OCI-LY1 (cell line): Measurements from ENCODE around the gene ADSL.

Experiments
- H2AFZ ChIP-seq: fragments of 200-600 bp; sonication (generic), shearing (Covaris generic); 2 replicates; pipeline ENCODE4 v1.6.0; 2014; ENCODE audit warnings: antibody characterized with exemption, mild to moderate bottlenecking, low read length
- H3F3A ChIP-seq: fragments of 200-600 bp; sonication (generic), shearing (Covaris generic); 2 replicates; pipeline ENCODE4 v1.6.0; 2014; ENCODE audit warnings: mild to moderate bottlenecking, antibody characterized with exemption, low read length, moderate library complexity; ENCODE audit not compliant: insufficient read depth
- H3K27ac ChIP-seq: fragments of 200-600 bp; sonication (generic); 2 replicates; pipeline ENCODE4 v1.5.1; 2014; ENCODE audit warnings: low read length, mixed run types, mild to moderate bottlenecking, low read depth; ENCODE audit not compliant: poor library complexity, severe bottlenecking
- H3K27me3 ChIP-seq: fragments of 200-600 bp; sonication (generic); 2 replicates; pipeline ENCODE4 v1.6.0; 2014; ENCODE audit warnings: antibody characterized with exemption, mild to moderate bottlenecking, low read length, moderate library complexity; ENCODE audit not compliant: insufficient read depth
- H3K36me3 ChIP-seq: fragments of 200-600 bp; sonication (generic); 2 replicates; pipeline ENCODE4 v1.6.1; 2014; ENCODE audit warnings: mild to moderate bottlenecking, antibody characterized with exemption, low read length, moderate library complexity, mixed read lengths; ENCODE audit not compliant: insufficient read depth
- H3K4me1 ChIP-seq: fragments of 200-600 bp; sonication (generic); 2 replicates; pipeline ENCODE4 v1.5.1; 2014; ENCODE audit warnings: mild to moderate bottlenecking, low read length, moderate library complexity; ENCODE audit not compliant: insufficient read depth, severe bottlenecking
- H3K4me2 ChIP-seq: fragments of 200-600 bp; sonication (generic), shearing (Covaris generic); 2 replicates; pipeline ENCODE4 v1.6.1; 2014; ENCODE audit warnings: low read length
- H3K4me3 ChIP-seq: fragments of 200-600 bp; sonication (generic); 2 replicates; pipeline ENCODE4 v1.5.1; 2014; ENCODE audit warnings: low read length, low read depth, mild to moderate bottlenecking, mixed read lengths; ENCODE audit not compliant: poor library complexity, severe bottlenecking
- H3K79me2 ChIP-seq: fragments of 200-600 bp; shearing (Covaris generic); 2 replicates; pipeline ENCODE4 v1.6.1; 2016; ENCODE audit warnings: mixed run types, low read length, mixed read lengths; ENCODE audit not compliant: insufficient read depth
- H3K9ac ChIP-seq: fragments of 200-600 bp; sonication (generic), shearing (Covaris generic); 2 replicates; pipeline ENCODE4 v1.6.1; 2014; ENCODE audit warnings: mild to moderate bottlenecking, low read length, mixed read lengths
- H3K9me2 ChIP-seq: fragments of 200-600 bp; sonication (generic), shearing (Covaris generic); 2 replicates; pipeline ENCODE4 v1.6.1; 2014; ENCODE audit warnings: low read depth, mild to moderate bottlenecking, low read length, mixed read lengths
- H3K9me3 ChIP-seq: fragments of 200-600 bp; shearing (Covaris generic); 2 replicates; pipeline ENCODE4 v1.6.1; 2014; ENCODE audit warnings: low read length, mixed read lengths
- H4K20me1 ChIP-seq: fragments of 200-600 bp; sonication (generic), shearing (Covaris generic); 2 replicates; pipeline ENCODE4 v1.6.0; 2016; ENCODE audit warnings: mild to moderate bottlenecking, low read length; ENCODE audit not compliant: insufficient read depth
- CTCF ChIP-seq: fragments of 200-600 bp; sonication (generic), shearing (Covaris generic); IDR thresholded peaks from 2 replicates; pipeline ENCODE4 v1.5.1; 2017; ENCODE audit warnings: mild to moderate bottlenecking, antibody characterized with exemption, low read length, moderate library complexity, mixed read lengths
- EZH2 ChIP-seq: fragments of 200-600 bp; sonication (generic), shearing (Covaris generic); IDR thresholded peaks from 2 replicates; pipeline ENCODE4 v1.8.0; 2017; ENCODE audit warnings: borderline replicate concordance, mixed run types, mild to moderate bottlenecking, antibody characterized with exemption, low read length, moderate library complexity, mixed read lengths

ADSL gene

GRCh38 chr22:40334060-40334459 is 12.2 kb upstream of the ADSL start:
- peaks cover 16% of the 10 kb centered on the region; the same call in 1 of the 2 replicates for H3K36me3 ChIP-seq
- no peaks in the 10 kb centered on the region for H3K27me3 ChIP-seq
- H3K4me3 ChIP-seq = no peak overlapping the region
- no peaks in the 10 kb centered on the region for H3F3A ChIP-seq
- no peak overlapping the region for H3K9ac ChIP-seq
- no peaks in the 10 kb centered on the region for H3K9me3 ChIP-seq
- H3K4me2 ChIP-seq = no peak overlapping the region
- TF ChIP-seq CTCF (no peak), EZH2 (no peak)
- no peak overlapping the region for H2AFZ ChIP-seq
- peaks cover 15% of the 10 kb centered on the region for H3K4me1 ChIP-seq
- no peak overlapping the region for H3K27ac ChIP-seq
- H3K79me2 ChIP-seq = no peaks in the 10 kb centered on the region
- no peaks in the 10 kb centered on the region for H3K9me2 ChIP-seq
- H4K20me1 ChIP-seq = no peaks in the 10 kb centered on the region

- H3K79me2 ChIP-seq = no peaks in the 10 kb centered on the region
- peaks cover 15% of the 10 kb centered on the region for H3K4me1 ChIP-seq
- no peak overlapping the region for H3K4me3 ChIP-seq
- no peaks in the 10 kb centered on the region for H3K9me2 ChIP-seq
- no peak overlapping the region for H2AFZ ChIP-seq
- no peaks in the 10 kb centered on the region for H3F3A ChIP-seq
- H3K4me2 ChIP-seq = no peak overlapping the region
- no peak overlapping the region for H3K9ac ChIP-seq
- peaks cover 16% of the 10 kb centered on the region; the same call in 1 of the 2 replicates for H3K36me3 ChIP-seq
- H3K27me3 ChIP-seq = no peaks in the 10 kb centered on the region
- no peaks in the 10 kb centered on the region for H4K20me1 ChIP-seq
- TF ChIP-seq CTCF = no peak
- TF ChIP-seq EZH2 = no peak
- H3K27ac ChIP-seq = no peak overlapping the region
- no peaks in the 10 kb centered on the region for H3K9me3 ChIP-seq
Observed at GRCh38 chr22:40334899-40335298, 11.4 kb upstream of the ADSL start.

- Histone ChIP-seq H2AFZ (no peak overlapping the region), H3K9ac (no peak overlapping the region), H3K27ac (no peak overlapping the region), H3K36me3 (peaks cover 11% of the 10 kb centered on the region; the same call in 1 of the 2 replicates), H3K4me3 (no peak overlapping the region), H4K20me1 (no peaks in the 10 kb centered on the region), H3K9me3 (no peaks in the 10 kb centered on the region), H3K9me2 (no peaks in the 10 kb centered on the region), H3K4me1 (peaks cover 15% of the 10 kb centered on the region), H3K27me3 (no peaks in the 10 kb centered on the region), H3K79me2 (no peaks in the 10 kb centered on the region), H3F3A (no peaks in the 10 kb centered on the region), H3K4me2 (no peak overlapping the region)
- TF ChIP-seq CTCF = no peak
- TF ChIP-seq EZH2 = no peak
Observed at GRCh38 chr22:40335358-40335757, 10.9 kb upstream of the ADSL start.
